Measurements from ENCODE around the gene ADGRA3. TPM values are rescaled to one million over a fixed set of nuclear protein-coding genes. Genes with fewer than 3 reads are reported as not detected.

ADGRA3 gene
- polyA plus RNA-seq, 1 donor from 2014 or later, result 40.5 TPM

GRCh38 chr4:22343606-22344005, 172.3 kb downstream of the ADGRA3 start:
- H3K27ac ChIP-seq (ENCODE audit: low read length), result no peak overlapping the region
- no peak overlapping the region for H3K4me3 ChIP-seq (ENCODE audit: low read length)
- H3K9me3 ChIP-seq (ENCODE audit: low read length), result no peaks in the 10 kb centered on the region
- H3F3A ChIP-seq (ENCODE audit: insufficient read depth, low read length, poor library complexity, severe bottlenecking), result no peaks in the 10 kb centered on the region
- no peaks in the 10 kb centered on the region for H4K20me1 ChIP-seq (ENCODE audit: insufficient read depth)
- no peaks in the 10 kb centered on the region for H3K79me2 ChIP-seq (replicated peaks; ENCODE audit: insufficient read depth, low read length)
- no peaks in the 10 kb centered on the region for H3K9me2 ChIP-seq (ENCODE audit: insufficient read depth, low read length)
- TF ChIP-seq POLR2AphosphoS5 (IDR thresholded peaks at IDR 0.05) (no peak), RAD21 (conservative IDR thresholded peaks at IDR 0.05) (no peak), EP300 (conservative IDR thresholded peaks at IDR 0.05; ENCODE audit: poor library complexity, severe bottlenecking) (no peak), EZH2 (IDR thresholded peaks at IDR 0.05; ENCODE audit: borderline replicate concordance, insufficient read depth, low read length, poor library complexity, severe bottlenecking) (no peak), CTCF (IDR thresholded peaks at IDR 0.05; ENCODE audit: poor library complexity, severe bottlenecking) (no peak), SMC3 (conservative IDR thresholded peaks at IDR 0.05; ENCODE audit: poor library complexity) (no peak), TAF1 (IDR thresholded peaks at IDR 0.05; ENCODE audit: low read depth) (no peak)
- H3K36me3 ChIP-seq (ENCODE audit: insufficient read depth, low read length), result no peaks in the 10 kb centered on the region
- H3K27me3 ChIP-seq (ENCODE audit: insufficient read depth, low read depth, low read length), result no peaks in the 10 kb centered on the region
- H2AFZ ChIP-seq (ENCODE audit: low read depth, low read length), result no peak overlapping the region
- no peak overlapping the region for H3K4me2 ChIP-seq (ENCODE audit: low read length)
- H3K9ac ChIP-seq (ENCODE audit: low read length), result no peak overlapping the region

DNA sequence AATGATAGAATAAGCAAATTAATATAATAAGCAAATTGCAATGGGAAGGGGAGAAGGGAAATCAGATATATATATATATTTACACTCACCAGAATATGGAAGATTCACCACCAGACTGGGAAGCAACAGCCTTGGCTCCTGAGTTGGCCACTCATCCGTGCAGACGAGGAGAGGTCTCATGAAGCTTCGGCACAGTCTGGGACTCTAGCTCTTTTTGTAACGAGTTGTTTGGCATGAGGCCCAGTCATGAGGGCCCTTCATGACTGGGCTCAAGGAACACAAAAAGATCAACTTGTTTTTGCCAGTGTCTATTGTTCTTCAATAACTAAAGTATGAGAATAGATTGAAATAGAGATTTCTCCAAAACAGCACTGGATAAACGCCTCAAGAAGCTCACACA, 176.4 kb downstream of the ADGRA3 start:
- H3K36me3 ChIP-seq (ENCODE audit: insufficient read depth, low read length), result no peaks in the 10 kb centered on the region
- no peak overlapping the region for H3K4me2 ChIP-seq (ENCODE audit: low read length)
- H3F3A ChIP-seq (ENCODE audit: insufficient read depth, low read length, poor library complexity, severe bottlenecking), result no peaks in the 10 kb centered on the region
- H3K27ac ChIP-seq (ENCODE audit: low read length), result no peak overlapping the region
- no peaks in the 10 kb centered on the region for H3K27me3 ChIP-seq (ENCODE audit: insufficient read depth, low read depth, low read length)
- TF ChIP-seq EP300 (conservative IDR thresholded peaks at IDR 0.05; ENCODE audit: poor library complexity, severe bottlenecking), result no peak
- TF ChIP-seq RAD21 (conservative IDR thresholded peaks at IDR 0.05), result no peak
- TF ChIP-seq REST (IDR thresholded peaks at IDR 0.05; ENCODE audit: borderline replicate concordance), result no peak
- TF ChIP-seq MXI1 (conservative IDR thresholded peaks at IDR 0.05; ENCODE audit: poor library complexity, severe bottlenecking), result no peak
- TF ChIP-seq SMC3 (conservative IDR thresholded peaks at IDR 0.05; ENCODE audit: poor library complexity), result no peak
- TF ChIP-seq TAF1 (IDR thresholded peaks at IDR 0.05; ENCODE audit: low read depth), result no peak
- TF ChIP-seq POLR2AphosphoS5 (IDR thresholded peaks at IDR 0.05), result no peak
- TF ChIP-seq CTCF (IDR thresholded peaks at IDR 0.05; ENCODE audit: poor library complexity, severe bottlenecking), result no peak
- H2AFZ ChIP-seq (ENCODE audit: low read depth, low read length), result no peak overlapping the region
- H4K20me1 ChIP-seq (ENCODE audit: insufficient read depth), result no peaks in the 10 kb centered on the region
- H3K9me3 ChIP-seq (ENCODE audit: low read length), result no peaks in the 10 kb centered on the region
- H3K4me3 ChIP-seq (ENCODE audit: low read length), result no peak overlapping the region
- H3K79me2 ChIP-seq (replicated peaks; ENCODE audit: insufficient read depth, low read length), result no peaks in the 10 kb centered on the region
- H3K9me2 ChIP-seq (ENCODE audit: insufficient read depth, low read length), result no peaks in the 10 kb centered on the region
- no peak overlapping the region for H3K9ac ChIP-seq (ENCODE audit: low read length)
